Measurements from ENCODE around the gene EEFSEC.

GRCh38 chr3:128247666-128248409 lies 94.6 kb downstream of the EEFSEC start:
- TF ChIP-seq CTCF (conservative IDR thresholded peaks at IDR 0.05; ENCODE audit: low read depth in 2 of 2) (no peak), EZH2phosphoT487 (IDR thresholded peaks at IDR 0.05; ENCODE audit: unreplicated experiment) (no peak), CREB1 (CRISPR knock-in tag; IDR thresholded peaks at IDR 0.05; ENCODE audit: low read depth) (no peak), REST (IDR thresholded peaks at IDR 0.05; ENCODE audit: unreplicated experiment) (no peak), POLR2AphosphoS5 (IDR thresholded peaks at IDR 0.05; ENCODE audit: low read depth) (no peak), EZH2 (IDR thresholded peaks at IDR 0.05; ENCODE audit: low read depth, unreplicated experiment) (no peak), ZNF331 (CRISPR knock-in tag; IDR thresholded peaks at IDR 0.05; ENCODE audit: low read depth) (no peak)
- TF ChIP-seq, protein P1, sequence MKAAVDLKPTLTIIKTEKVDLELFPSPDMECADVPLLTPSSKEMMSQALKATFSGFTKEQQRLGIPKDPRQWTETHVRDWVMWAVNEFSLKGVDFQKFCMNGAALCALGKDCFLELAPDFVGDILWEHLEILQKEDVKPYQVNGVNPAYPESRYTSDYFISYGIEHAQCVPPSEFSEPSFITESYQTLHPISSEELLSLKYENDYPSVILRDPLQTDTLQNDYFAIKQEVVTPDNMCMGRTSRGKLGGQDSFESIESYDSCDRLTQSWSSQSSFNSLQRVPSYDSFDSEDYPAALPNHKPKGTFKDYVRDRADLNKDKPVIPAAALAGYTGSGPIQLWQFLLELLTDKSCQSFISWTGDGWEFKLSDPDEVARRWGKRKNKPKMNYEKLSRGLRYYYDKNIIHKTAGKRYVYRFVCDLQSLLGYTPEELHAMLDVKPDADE (IDR thresholded peaks at IDR 0.05): no peak
